ENCODE data around the gene SRSF12.
"Not testable (repeated sequence)": the region's sequence is repeated elsewhere in the genome, so short reads cannot be mapped to it uniquely, and the experiment has no call there.

Gene SRSF12

GRCh38 chr6:89139509-89140346 lies 21.9 kb upstream of the SRSF12 start:
- TF ChIP-seq CTCF (conservative IDR thresholded peaks at IDR 0.05): no peak
- H3K27ac ChIP-seq: peak overlapping the region; percentile 71

DNA sequence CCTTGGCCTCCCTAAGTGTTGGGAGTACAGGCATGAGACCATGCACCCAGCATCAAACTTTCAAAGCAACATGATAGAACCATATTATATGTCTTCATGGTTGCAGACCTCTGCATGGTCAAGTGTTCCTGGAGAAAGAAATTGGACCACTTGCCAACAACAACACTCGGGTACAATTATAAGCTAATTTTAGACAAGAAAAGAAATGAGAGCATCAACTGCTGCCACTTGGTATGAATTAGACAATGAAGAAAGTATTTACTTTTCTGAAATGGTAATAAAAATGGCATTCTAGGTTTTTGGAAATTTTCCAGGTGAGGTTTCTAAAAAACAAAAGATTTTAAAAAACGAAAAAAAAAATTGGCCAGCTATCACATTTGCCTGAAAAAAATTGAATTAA lies 20.3 kb upstream of the SRSF12 start:
- H3K27ac ChIP-seq: no peak overlapping the region
- TF ChIP-seq CTCF (conservative IDR thresholded peaks at IDR 0.05): no peak

GRCh38 chr6:89134723-89135122 lies 16.9 kb upstream of the SRSF12 start:
- no peak overlapping the region for H3K27ac ChIP-seq
- no peak for TF ChIP-seq CTCF (conservative IDR thresholded peaks at IDR 0.05)

GRCh38 chr6:89133981-89134380 lies 16.1 kb upstream of the SRSF12 start:
- no peak overlapping the region for H3K27ac ChIP-seq
- TF ChIP-seq CTCF (conservative IDR thresholded peaks at IDR 0.05): no peak

GRCh38 chr6:89132057-89132456 lies 14.2 kb upstream of the SRSF12 start:
- no peak overlapping the region for H3K27ac ChIP-seq
- TF ChIP-seq CTCF (conservative IDR thresholded peaks at IDR 0.05): no peak

DNA sequence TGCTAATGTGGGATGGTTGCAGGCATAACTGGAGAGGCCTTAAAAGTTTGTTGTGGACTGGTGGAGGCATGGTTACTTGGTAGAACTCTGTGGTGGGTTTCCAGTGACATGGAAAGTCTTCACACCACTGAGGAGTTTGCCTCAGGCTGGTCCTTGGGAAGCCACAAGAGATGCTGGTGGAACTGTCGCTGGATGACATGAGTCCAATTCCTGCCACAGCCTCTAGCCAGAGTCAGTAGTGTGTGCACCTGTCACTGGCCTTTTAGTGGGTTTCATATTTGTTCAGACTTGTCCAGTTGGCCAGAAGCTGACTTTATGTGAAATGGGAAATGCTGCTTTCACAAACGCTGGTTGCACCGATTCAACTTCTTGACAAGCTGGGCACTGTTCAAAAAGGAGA lies 13.7 kb upstream of the SRSF12 start:
- TF ChIP-seq CTCF (conservative IDR thresholded peaks at IDR 0.05): no peak
- no peak overlapping the region for H3K27ac ChIP-seq

- not testable (repeated sequence) for H3K27ac ChIP-seq
Observed at GRCh38 chr6:89128256-89128671, 10.4 kb upstream of the SRSF12 start.

DNA sequence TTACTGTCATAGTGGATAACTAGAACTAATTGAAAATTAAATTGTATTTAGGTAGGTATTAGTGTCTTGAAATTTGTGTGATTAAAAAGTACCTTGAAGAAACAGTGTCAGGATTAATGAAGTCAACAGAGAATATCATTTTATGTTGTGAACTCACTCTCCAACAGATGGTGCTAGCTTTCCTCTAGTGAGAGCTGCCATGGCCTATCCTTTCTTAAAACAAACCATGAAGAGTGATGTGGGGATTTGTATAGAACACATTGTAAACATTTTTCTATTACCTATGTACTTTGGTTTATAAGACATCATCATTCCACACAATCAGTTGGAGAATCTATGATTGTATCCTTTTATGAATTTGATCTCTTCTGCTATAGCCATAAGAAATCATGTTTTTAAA lies 4.8 kb upstream of the SRSF12 start:
- no peak overlapping the region for H3K27ac ChIP-seq
- peak; percentile 86 for TF ChIP-seq CTCF (conservative IDR thresholded peaks at IDR 0.05)

Measured in VCaP (cell line).